HCT116 (cell line): ENCODE data around the gene RCC1. TPM values are rescaled to one million over a fixed set of nuclear protein-coding genes. Genes with fewer than 3 reads are reported as not detected.

ENCODE experiments used
- ATAC-seq: fragments of 200-7000 bp; cut with Tn5 transposase; 2 replicates; pipeline ENCODE4 v1.9.1; 2020; ENCODE audit warnings: mild to moderate bottlenecking, moderate library complexity
- BruUV-seq: library from RNA; stranded (reverse); fragments of 400-500 nt; replicated peaks from 2 replicates; lab custom pipeline; 2021; lab: Mats Ljungman, UMichigan
- CTCF ChIA-PET: fragments of 300-600 bp; sonication (Branson Sonifier 250); formaldehyde crosslinking; loops from one replicate; lab custom pipeline; 2021; ENCODE audit warnings: antibody characterized with exemption; lab: Charles Lee
- POLR2A ChIA-PET: fragments of 300-600, 350-600 bp; sonication (Branson Sonifier 250); formaldehyde crosslinking; loops from one replicate; lab custom pipeline; 2021; ENCODE audit warnings: antibody characterized with exemption; lab: Charles Lee
- RAD21 ChIA-PET, 2 experiments: fragments of 300-600 bp; sonication (Branson Sonifier 250); formaldehyde crosslinking; loops; one replicate each; lab custom pipeline; 2023; ENCODE audit warnings: low total read pairs in 2 of 2; ENCODE audit not compliant: uncharacterized antibody in 2 of 2, unreplicated experiment in 2 of 2, low non-redundant PET in 1 of 2; lab: Charles Lee
- DNase-seq: peaks from one replicate; pipeline ENCODE4 v3.0.0-alpha.2; 2010; ENCODE audit warnings: low read depth, low spot score
- H2AFZ ChIP-seq: fragments of 200-600 bp; shearing (Covaris generic), sonication (generic); 2 replicates; pipeline ENCODE4 v1.6.1; 2017; ENCODE audit warnings: low read depth, mixed run types, mixed read lengths, antibody characterized with exemption, low read length; ENCODE audit not compliant: poor library complexity, severe bottlenecking
- H3K27ac ChIP-seq: 2 replicates; pipeline ENCODE4 v1.5.1; 2012; ENCODE audit warnings: low read depth, low read length
- H3K27me3 ChIP-seq: fragments of 200-600 bp; sonication (generic); 2 replicates; pipeline ENCODE4 v1.6.1; 2016; ENCODE audit warnings: mixed run types, low read length, mixed read lengths; ENCODE audit not compliant: insufficient read depth
- H3K36me3 ChIP-seq, 2 experiments: fragments of 200-500 bp in 1 of 2; fragments of 200-600 bp in 1 of 2; sonication (Bioruptor generic) in 1 of 2; sonication (generic) in 1 of 2; 2 replicates each; pipeline versions ENCODE4 v1.5.1 to v1.6.1; 2014 to 2016; ENCODE audit warnings: low read length in 2 of 2, inconsistent platforms in 1 of 2, mixed read lengths in 1 of 2, mixed run types in 1 of 2; ENCODE audit not compliant: insufficient read depth in 2 of 2, control insufficient read depth in 1 of 2
- H3K4me1 ChIP-seq, 2 experiments: fragments of 200-600 bp in 1 of 2; sonication (generic) in 1 of 2; 2 replicates each; pipeline versions ENCODE4 v1.5.1 to v1.6.1; 2012 to 2017; ENCODE audit warnings: low read length in 2 of 2, inconsistent platforms in 1 of 2, mild to moderate bottlenecking in 1 of 2, mixed read lengths in 1 of 2, mixed run types in 1 of 2, moderate library complexity in 1 of 2; ENCODE audit not compliant: insufficient read depth in 2 of 2, control insufficient read depth in 1 of 2
- H3K4me2 ChIP-seq: fragments of 200-600 bp; sonication (generic); 2 replicates; pipeline ENCODE4 v1.6.1; 2017; ENCODE audit warnings: mixed run types, low read length, mixed read lengths
- H3K4me3 ChIP-seq, 2 experiments: fragments of 200-600 bp in 1 of 2; sonication (generic) in 1 of 2; replicated peaks in 1 of 2; 2 replicates each; pipeline ENCODE4 v1.5.1; 2011 to 2016; ENCODE audit warnings: low read length in 2 of 2, control low read depth in 1 of 2, low read depth in 1 of 2, mild to moderate bottlenecking in 1 of 2, mixed read lengths in 1 of 2, mixed run types in 1 of 2
- H3K79me2 ChIP-seq: fragments of 200-600 bp; sonication (generic); 2 replicates; pipeline ENCODE4 v1.6.1; 2017; ENCODE audit warnings: mild to moderate bottlenecking, mixed run types, low read length, moderate library complexity, mixed read lengths; ENCODE audit not compliant: insufficient read depth
- H3K9ac ChIP-seq: fragments of 200-600 bp; sonication (generic); 2 replicates; pipeline ENCODE4 v1.6.1; 2016; ENCODE audit warnings: low read length, mixed read lengths
- H3K9me2 ChIP-seq: fragments of 200-600 bp; sonication (generic), shearing (Covaris generic); 2 replicates; pipeline ENCODE4 v1.6.1; 2017; ENCODE audit warnings: mixed run types, mild to moderate bottlenecking, moderate library complexity; ENCODE audit not compliant: insufficient read depth
- H3K9me3 ChIP-seq, 2 experiments: fragments of 200-500 bp in 1 of 2; fragments of 200-600 bp in 1 of 2; sonication (Bioruptor generic) in 1 of 2; sonication (generic) in 1 of 2; 2 replicates each; pipeline ENCODE4 v1.6.1; 2014 to 2017; ENCODE audit warnings: low read length in 2 of 2, mixed read lengths in 2 of 2, inconsistent platforms in 1 of 2, low read depth in 1 of 2, mild to moderate bottlenecking in 1 of 2, mixed run types in 1 of 2, moderate library complexity in 1 of 2; ENCODE audit not compliant: control insufficient read depth in 1 of 2, insufficient read depth in 1 of 2
- H4K20me1 ChIP-seq: fragments of 200-600 bp; sonication (generic), shearing (Covaris generic); 2 replicates; pipeline ENCODE4 v1.6.1; 2017; ENCODE audit warnings: mixed run types, mild to moderate bottlenecking, moderate library complexity; ENCODE audit not compliant: insufficient read depth
- CEBPB ChIP-seq: IDR thresholded peaks from 2 replicates; pipeline ENCODE4 v1.6.1; 2012; ENCODE audit warnings: low read depth
- ELF1 ChIP-seq: IDR thresholded peaks from 2 replicates; pipeline ENCODE4 v1.6.1; 2012; ENCODE audit warnings: low read depth, borderline replicate concordance
- EZH2 ChIP-seq: fragments of 200-600 bp; sonication (generic); IDR thresholded peaks from 2 replicates; pipeline ENCODE4 v1.6.1; 2017; ENCODE audit warnings: antibody characterized with exemption, mixed run types
- EZH2phosphoT487 ChIP-seq: fragments of 200-600 bp; IDR thresholded peaks from 2 replicates; pipeline ENCODE4 v1.6.1; 2018; ENCODE audit warnings: antibody characterized with exemption, borderline replicate concordance
- FOSL1 ChIP-seq: IDR thresholded peaks from 2 replicates; pipeline ENCODE4 v1.6.1; 2012; ENCODE audit warnings: low read depth
- POLR2A ChIP-seq: IDR thresholded peaks from 2 replicates; pipeline ENCODE4 v1.7.0; 2011; ENCODE audit warnings: borderline replicate concordance; ENCODE audit not compliant: insufficient read depth, insufficient read length; ENCODE audit errors: extremely low read depth
- RAD21 ChIP-seq: IDR thresholded peaks from 2 replicates; pipeline ENCODE4 v1.6.1; 2012; ENCODE audit warnings: low read depth, mild to moderate bottlenecking
- SRF ChIP-seq: IDR thresholded peaks from 2 replicates; pipeline ENCODE4 v1.6.1; 2012; ENCODE audit warnings: low read depth
- ZFX ChIP-seq: fragments of 450-650 bp; IDR thresholded peaks from 2 replicates; pipeline ENCODE4 v1.6.1; 2017
- ZNF274 ChIP-seq: fragments of 200-500 bp; sonication (Bioruptor generic); IDR thresholded peaks from 2 replicates; pipeline ENCODE4 v1.6.1; 2014; ENCODE audit warnings: mild to moderate bottlenecking, low read depth, low read length, inconsistent platforms
- intact Hi-C: fragments of 100-400 bp; cut with micrococcal nuclease; formaldehyde crosslinking; loops from 2 replicates; pipeline ENCODE4 v1.10.0; 2022
- total RNA-seq: library from RNA; stranded (reverse); gene quantifications from one replicate; pipeline ENCODE4 v1.2.1, GENCODE V29; 2021; ENCODE audit not compliant: unreplicated experiment
- TF ChIP-seq, protein P1 (sequence below), 3 experiments: fragments of 200-600 bp in 1 of 3; sonication (generic) in 1 of 3; IDR thresholded peaks in 2 of 3; conservative IDR thresholded peaks in 1 of 3; 2 replicates each; pipeline ENCODE4 v1.5.1; 2012 to 2017; ENCODE audit warnings: low read depth in 2 of 3, low read length in 2 of 3, antibody characterized with exemption in 1 of 3, borderline replicate concordance in 1 of 3, control low read depth in 1 of 3, mild to moderate bottlenecking in 1 of 3, mixed read lengths in 1 of 3, mixed run types in 1 of 3, moderate library complexity in 1 of 3; ENCODE audit not compliant: insufficient read depth in 1 of 3
- TF ChIP-seq, protein P2 (sequence below): IDR thresholded peaks from 2 replicates; pipeline ENCODE4 v1.6.1; 2012
- TF ChIP-seq, protein P3 (sequence below): IDR thresholded peaks from 2 replicates; pipeline ENCODE4 v1.6.1; 2012

The RCC1 gene
- total RNA-seq, 1 experiment from 2014 or later: 124 TPM

DNA sequence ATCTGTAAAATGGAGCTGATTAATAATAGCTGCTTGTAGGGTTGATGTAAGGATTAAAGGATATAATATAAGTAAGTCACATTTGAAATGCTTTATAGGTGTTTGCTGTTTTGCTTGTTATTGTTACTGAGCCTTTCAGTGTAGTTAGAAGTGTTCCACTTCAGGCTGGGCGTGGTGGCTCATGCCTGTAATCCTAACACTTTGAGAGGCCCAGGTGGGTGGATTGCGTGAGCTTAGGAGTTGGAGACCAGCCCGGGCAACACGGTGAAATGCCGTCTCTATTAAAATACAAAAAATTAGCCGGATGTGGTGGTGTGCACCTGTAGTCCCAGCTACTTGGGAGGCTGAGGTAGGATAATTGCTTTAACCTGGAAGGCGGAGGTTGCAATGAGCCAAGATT is 59.2 kb downstream of the RCC1 start:
- DNase-seq: no peak
- intact Hi-C loops: no loop called here
- peaks cover 24 to 47% of the 10 kb centered on the region in 2 experiments for H3K36me3 ChIP-seq
- BruUV-seq: no TSS peak
- no peaks in the 10 kb centered on the region for H3K4me1 ChIP-seq
- H3K4me2 ChIP-seq: no peak overlapping the region
- ChIA-PET POLR2A (interaction anchor here (1.5 kb wide), 2 partner anchors 12 to 15 kb away, joined by 3 to 5 read pairs; no protein-coding TSS in a partner anchor), CTCF (no interaction called here), RAD21 (no interaction called here)
- H3K9ac ChIP-seq: no peak overlapping the region
- H3K27me3 ChIP-seq: no peaks in the 10 kb centered on the region
- H3K9me2 ChIP-seq: no peaks in the 10 kb centered on the region
- no peak overlapping the region for H3K27ac ChIP-seq
- no peak overlapping the region for H3K4me3 ChIP-seq
- H3K9me3 ChIP-seq: no peaks in the 10 kb centered on the region
- no peak for ATAC-seq
- H4K20me1 ChIP-seq: no peaks in the 10 kb centered on the region
- TF ChIP-seq EZH2phosphoT487 (no peak), ZNF274 (no peak), ELF1 (no peak), RAD21 (no peak), SRF (no peak), POLR2A (no peak), ZFX (no peak), CEBPB (no peak), FOSL1 (no peak), EZH2 (no peak)
- TF ChIP-seq, protein P1, sequence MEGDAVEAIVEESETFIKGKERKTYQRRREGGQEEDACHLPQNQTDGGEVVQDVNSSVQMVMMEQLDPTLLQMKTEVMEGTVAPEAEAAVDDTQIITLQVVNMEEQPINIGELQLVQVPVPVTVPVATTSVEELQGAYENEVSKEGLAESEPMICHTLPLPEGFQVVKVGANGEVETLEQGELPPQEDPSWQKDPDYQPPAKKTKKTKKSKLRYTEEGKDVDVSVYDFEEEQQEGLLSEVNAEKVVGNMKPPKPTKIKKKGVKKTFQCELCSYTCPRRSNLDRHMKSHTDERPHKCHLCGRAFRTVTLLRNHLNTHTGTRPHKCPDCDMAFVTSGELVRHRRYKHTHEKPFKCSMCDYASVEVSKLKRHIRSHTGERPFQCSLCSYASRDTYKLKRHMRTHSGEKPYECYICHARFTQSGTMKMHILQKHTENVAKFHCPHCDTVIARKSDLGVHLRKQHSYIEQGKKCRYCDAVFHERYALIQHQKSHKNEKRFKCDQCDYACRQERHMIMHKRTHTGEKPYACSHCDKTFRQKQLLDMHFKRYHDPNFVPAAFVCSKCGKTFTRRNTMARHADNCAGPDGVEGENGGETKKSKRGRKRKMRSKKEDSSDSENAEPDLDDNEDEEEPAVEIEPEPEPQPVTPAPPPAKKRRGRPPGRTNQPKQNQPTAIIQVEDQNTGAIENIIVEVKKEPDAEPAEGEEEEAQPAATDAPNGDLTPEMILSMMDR (IDR thresholded peaks at IDR 0.05 in 2 of 3, conservative IDR thresholded peaks at IDR 0.05 in 1 of 3; ENCODE audit: borderline replicate concordance in 1 of 3, insufficient read depth in 1 of 3, low read depth in 2 of 3, low read length in 2 of 3): no peak
- TF ChIP-seq, protein P2, sequence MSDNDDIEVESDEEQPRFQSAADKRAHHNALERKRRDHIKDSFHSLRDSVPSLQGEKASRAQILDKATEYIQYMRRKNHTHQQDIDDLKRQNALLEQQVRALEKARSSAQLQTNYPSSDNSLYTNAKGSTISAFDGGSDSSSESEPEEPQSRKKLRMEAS: no peak
- TF ChIP-seq, protein P3, sequence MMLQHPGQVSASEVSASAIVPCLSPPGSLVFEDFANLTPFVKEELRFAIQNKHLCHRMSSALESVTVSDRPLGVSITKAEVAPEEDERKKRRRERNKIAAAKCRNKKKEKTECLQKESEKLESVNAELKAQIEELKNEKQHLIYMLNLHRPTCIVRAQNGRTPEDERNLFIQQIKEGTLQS: no peak
- 0 out of 2 replicates have a peak, but pooled peaks cover 3% of the 10 kb centered on the region for H3K79me2 ChIP-seq
- no peak overlapping the region for H2AFZ ChIP-seq
